ENCODE data around the gene MFSD1. TPM values are rescaled to one million over a fixed set of nuclear protein-coding genes. Genes with fewer than 3 reads are reported as not detected.

The MFSD1 gene
- total RNA-seq, 4 donors from 2014 or later = 86.6 to 136 (median 96.2) TPM

DNA sequence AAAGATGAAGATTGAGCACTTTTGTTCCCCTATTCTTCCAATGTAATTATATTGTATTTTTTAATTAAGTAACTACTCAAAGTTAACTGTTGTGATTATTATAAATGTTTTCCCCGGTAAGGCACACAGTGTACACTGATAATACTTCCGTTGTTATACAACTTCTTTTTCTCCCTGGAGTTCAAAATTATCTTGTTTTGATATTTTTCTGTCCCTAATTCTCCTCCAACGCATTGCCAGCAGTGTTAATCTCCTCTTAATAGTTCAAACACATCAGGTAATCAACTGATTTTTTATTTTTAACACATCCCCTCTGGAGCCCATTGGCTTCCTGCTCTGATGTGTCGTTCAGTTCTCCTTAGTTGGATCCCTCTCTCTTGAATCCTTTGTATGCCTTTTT, 32.3 kb upstream of the MFSD1 start:
- Histone ChIP-seq H3K4me1 (peaks cover 8 to 21% of the 10 kb centered on the region in 2 donors), H3K4me3 (replicated peaks in 1 of 3) (no peak overlapping the region), H3K27me3 (no peaks in the 10 kb centered on the region), H3K27ac (no peak overlapping the region), H3K9me3 (no peaks in the 10 kb centered on the region), H3K36me3 (no peaks in the 10 kb centered on the region)
- intact Hi-C loops (cut with DNase I) = no loop called here
- DNase-seq = no peak
- 69 to 75% methylated on average over 4 of the region's 4 CpGs for WGBS, 2 donors
- TF ChIP-seq, protein P1, sequence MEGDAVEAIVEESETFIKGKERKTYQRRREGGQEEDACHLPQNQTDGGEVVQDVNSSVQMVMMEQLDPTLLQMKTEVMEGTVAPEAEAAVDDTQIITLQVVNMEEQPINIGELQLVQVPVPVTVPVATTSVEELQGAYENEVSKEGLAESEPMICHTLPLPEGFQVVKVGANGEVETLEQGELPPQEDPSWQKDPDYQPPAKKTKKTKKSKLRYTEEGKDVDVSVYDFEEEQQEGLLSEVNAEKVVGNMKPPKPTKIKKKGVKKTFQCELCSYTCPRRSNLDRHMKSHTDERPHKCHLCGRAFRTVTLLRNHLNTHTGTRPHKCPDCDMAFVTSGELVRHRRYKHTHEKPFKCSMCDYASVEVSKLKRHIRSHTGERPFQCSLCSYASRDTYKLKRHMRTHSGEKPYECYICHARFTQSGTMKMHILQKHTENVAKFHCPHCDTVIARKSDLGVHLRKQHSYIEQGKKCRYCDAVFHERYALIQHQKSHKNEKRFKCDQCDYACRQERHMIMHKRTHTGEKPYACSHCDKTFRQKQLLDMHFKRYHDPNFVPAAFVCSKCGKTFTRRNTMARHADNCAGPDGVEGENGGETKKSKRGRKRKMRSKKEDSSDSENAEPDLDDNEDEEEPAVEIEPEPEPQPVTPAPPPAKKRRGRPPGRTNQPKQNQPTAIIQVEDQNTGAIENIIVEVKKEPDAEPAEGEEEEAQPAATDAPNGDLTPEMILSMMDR (IDR thresholded peaks at IDR 0.05) = no peak
- TF ChIP-seq POLR2A (IDR thresholded peaks at IDR 0.05) = no peak

DNA sequence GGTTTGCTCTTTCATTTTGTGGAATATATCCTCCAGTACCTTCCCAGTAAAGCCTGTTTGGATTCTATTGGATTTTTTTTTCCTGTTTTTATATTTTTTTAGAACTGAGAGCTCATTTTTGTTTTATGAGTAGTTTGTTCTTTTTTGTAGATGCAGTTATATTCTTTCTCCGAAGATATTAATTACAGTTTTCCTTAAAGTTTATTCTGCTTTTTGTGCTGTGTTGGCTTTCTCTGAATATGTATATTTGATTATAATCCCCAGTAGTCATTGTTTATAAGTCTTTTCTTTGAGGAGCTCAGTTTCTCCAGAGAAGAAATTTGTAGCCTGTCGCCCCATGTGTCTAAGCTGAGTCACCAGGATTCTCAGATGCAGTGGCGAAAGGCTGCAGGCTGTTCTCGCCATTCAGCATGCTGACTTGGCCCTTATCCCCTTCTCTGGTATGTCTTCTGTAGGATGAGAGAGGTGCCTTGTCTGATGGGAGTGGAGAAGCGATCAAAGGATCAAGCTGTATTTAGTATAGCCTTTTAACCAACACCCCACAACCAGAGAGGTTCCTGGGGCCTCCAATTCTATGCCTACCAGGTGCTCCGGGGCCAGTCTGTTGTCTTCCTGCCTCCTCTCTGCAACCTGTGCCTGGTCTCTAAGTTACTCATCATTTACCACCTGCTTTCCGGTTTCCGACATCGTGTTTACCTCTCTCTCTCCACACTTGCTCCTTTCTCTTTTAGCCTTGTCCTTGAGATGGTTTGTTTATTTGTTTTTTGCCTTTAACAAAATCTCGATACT, 31.7 kb upstream of the MFSD1 start:
- WGBS, 2 donors = 94 to 95% methylated on average over 10 of the region's 10 CpGs
- TF ChIP-seq, protein P1 (IDR thresholded peaks at IDR 0.05) = no peak
- no peak for TF ChIP-seq POLR2A (IDR thresholded peaks at IDR 0.05)
- DNase-seq = no peak
- Histone ChIP-seq H3K4me1 (peaks cover 8 to 24% of the 10 kb centered on the region in 2 donors), H3K9me3 (no peaks in the 10 kb centered on the region), H3K36me3 (no peaks in the 10 kb centered on the region), H3K27ac (peak overlapping the region in 1 of 3 donors; percentile 6), H3K27me3 (no peaks in the 10 kb centered on the region), H3K4me3 (replicated peaks in 1 of 3) (no peak overlapping the region)
- intact Hi-C loops (cut with DNase I) = no loop called here

DNA sequence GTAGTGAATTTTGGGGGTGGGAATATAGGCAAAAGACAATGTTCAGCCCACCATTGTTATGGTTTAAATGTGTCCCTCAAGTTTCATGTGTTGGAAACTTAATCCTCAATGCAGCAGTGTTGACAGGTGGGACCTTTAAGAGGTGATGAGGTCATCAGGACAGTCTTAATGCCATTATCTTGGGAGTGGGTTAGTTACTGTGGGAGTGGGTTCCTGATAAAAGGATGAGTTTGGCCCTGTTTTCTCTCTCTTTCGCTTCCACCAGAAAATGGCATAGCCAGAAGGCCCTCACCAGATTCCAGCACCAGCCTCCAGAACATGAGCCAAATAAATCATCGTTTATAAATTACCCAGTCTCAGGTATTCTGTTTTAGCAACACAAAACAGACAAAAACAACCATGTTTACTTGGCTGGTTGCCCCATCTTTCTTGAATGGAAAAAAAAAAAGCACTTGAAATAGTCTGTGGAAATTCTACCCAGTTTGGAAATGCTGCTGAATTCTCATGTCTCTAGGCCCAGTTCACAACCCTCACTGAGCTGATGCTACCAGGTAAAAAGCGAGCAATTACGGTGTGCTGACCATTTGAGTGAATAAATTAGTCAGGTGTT, 31.0 kb upstream of the MFSD1 start:
- Histone ChIP-seq H3K4me3 (replicated peaks in 1 of 3) (no peak overlapping the region), H3K4me1 (peaks cover 13 to 27% of the 10 kb centered on the region in 2 donors), H3K27ac (peak overlapping the region in 1 of 3 donors; percentile 6), H3K36me3 (no peaks in the 10 kb centered on the region), H3K9me3 (no peaks in the 10 kb centered on the region), H3K27me3 (no peaks in the 10 kb centered on the region)
- TF ChIP-seq, protein P1 (IDR thresholded peaks at IDR 0.05) = no peak
- TF ChIP-seq POLR2A (IDR thresholded peaks at IDR 0.05) = no peak
- intact Hi-C loops (cut with DNase I) = no loop called here
- 93 to 95% methylated on average over 4 of the region's 4 CpGs for WGBS, 2 donors
- no peak for DNase-seq

DNA sequence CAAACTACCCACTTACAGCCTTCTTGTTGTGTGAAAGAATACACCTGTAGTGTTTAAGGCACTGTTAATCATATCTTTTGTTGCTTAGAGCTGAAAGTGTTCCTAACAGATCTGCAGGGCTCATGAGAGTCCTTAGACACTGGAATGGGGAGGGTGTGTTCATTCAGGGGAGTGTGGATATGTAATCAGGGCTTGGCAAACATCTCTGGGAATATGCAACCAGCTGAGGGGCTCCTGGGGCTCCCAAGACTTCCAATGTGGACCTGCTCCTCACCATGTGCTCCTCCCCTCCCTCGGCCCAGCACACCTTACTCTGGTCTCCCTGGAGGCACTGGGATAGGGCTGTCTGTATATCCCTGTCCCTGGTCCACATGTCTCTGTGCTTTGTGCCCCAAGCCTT, 30.3 kb upstream of the MFSD1 start:
- no peaks in the 10 kb centered on the region for H3K9me3 ChIP-seq
- peaks cover 15 to 32% of the 10 kb centered on the region in 2 donors for H3K4me1 ChIP-seq
- 94 to 96% methylated on average over 1 of the region's 1 CpG for WGBS, 2 donors
- no peak for DNase-seq
- no peaks in the 10 kb centered on the region for H3K36me3 ChIP-seq
- no peak overlapping the region for H3K27ac ChIP-seq
- intact Hi-C loops (cut with DNase I) = no loop called here
- no peak for TF ChIP-seq POLR2A (IDR thresholded peaks at IDR 0.05)
- TF ChIP-seq, protein P1 (IDR thresholded peaks at IDR 0.05) = no peak
- H3K4me3 ChIP-seq (replicated peaks in 1 of 3) = no peak overlapping the region
- no peaks in the 10 kb centered on the region for H3K27me3 ChIP-seq

DNA sequence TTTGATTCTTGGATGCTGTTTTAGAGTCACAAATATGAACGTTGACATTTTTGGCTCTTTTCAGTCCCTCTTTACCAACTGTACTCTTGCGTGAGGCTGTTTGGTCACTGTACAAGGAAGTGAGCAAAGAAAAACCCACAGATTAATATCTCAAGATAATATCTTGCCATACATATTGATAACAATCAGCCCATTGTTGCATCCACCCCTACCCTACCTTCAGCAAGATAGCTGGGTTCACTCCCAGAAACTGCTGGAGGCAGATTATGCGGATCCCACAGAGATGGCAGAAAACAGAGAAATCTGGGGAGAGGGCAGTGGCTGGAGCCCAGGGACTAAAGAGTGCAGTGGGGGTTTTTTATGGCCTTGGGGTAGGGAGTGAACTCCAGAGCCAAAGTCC, 29.9 kb upstream of the MFSD1 start:
- no peak overlapping the region for H3K4me3 ChIP-seq (replicated peaks in 1 of 3)
- H3K36me3 ChIP-seq = no peaks in the 10 kb centered on the region
- DNase-seq = no peak
- no peaks in the 10 kb centered on the region for H3K9me3 ChIP-seq
- TF ChIP-seq POLR2A (IDR thresholded peaks at IDR 0.05) = no peak
- TF ChIP-seq, protein P1 (IDR thresholded peaks at IDR 0.05) = no peak
- intact Hi-C loops (cut with DNase I) = no loop called here
- H3K4me1 ChIP-seq = peaks cover 15 to 32% of the 10 kb centered on the region in 2 donors
- 90 to 93% methylated on average over 3 of the region's 3 CpGs for WGBS, 2 donors
- no peak overlapping the region for H3K27ac ChIP-seq
- H3K27me3 ChIP-seq = no peaks in the 10 kb centered on the region

Data from thyroid gland (tissue), 4 donors.